HG03139 (cell line): Measurements from ENCODE around the gene LRRC36.

Experiments
- ATAC-seq: cut with Tn5 transposase; IDR thresholded peaks from one replicate; pipeline ENCODE4 v1.9.1; 2021; ENCODE audit not compliant: unreplicated experiment

Gene LRRC36

GRCh38 chr16:67326472-67327309 is at the start of gene LRRC36, which contains the start of gene KCTD19:
LRRC36 (plus strand) TSS chr16:67326815; CDS start chr16:67326863, 48 bp downstream.
KCTD19 (minus strand) TSS chr16:67326741; CDS start chr16:67326707, 34 bp downstream.
- no peak for ATAC-seq

GRCh38 chr16:67277294-67277998 is 49.2 kb upstream of the LRRC36 start:
- no peak for ATAC-seq

GRCh38 chr16:67277999-67278772 is 48.4 kb upstream of the LRRC36 start:
- no peak for ATAC-seq

GRCh38 chr16:67278773-67279295 is 47.8 kb upstream of the LRRC36 start:
- ATAC-seq, result peak; percentile 18

- ATAC-seq, result peak; percentile 59
Observed at GRCh38 chr16:67279296-67280089, 47.1 kb upstream of the LRRC36 start, which contains the start of gene PLEKHG4. PLEKHG4 (plus strand) TSS chr16:67279532; CDS start chr16:67280045, 513 bp downstream.

- ATAC-seq, result no peak
Observed at GRCh38 chr16:67280090-67281015, 46.3 kb upstream of the LRRC36 start.

GRCh38 chr16:67281536-67282446 is 44.8 kb upstream of the LRRC36 start:
- no peak for ATAC-seq

- ATAC-seq, result no peak
Observed at GRCh38 chr16:67282447-67282805, 44.2 kb upstream of the LRRC36 start.

- ATAC-seq, result no peak
Observed at GRCh38 chr16:67283039-67283825, 43.4 kb upstream of the LRRC36 start.

GRCh38 chr16:67283826-67284555 is 42.6 kb upstream of the LRRC36 start:
- no peak for ATAC-seq

GRCh38 chr16:67284699-67285646 is 41.6 kb upstream of the LRRC36 start:
- no peak for ATAC-seq

GRCh38 chr16:67286441-67287235 is 40.0 kb upstream of the LRRC36 start:
- ATAC-seq, result no peak

GRCh38 chr16:67287960-67288359 is 38.7 kb upstream of the LRRC36 start:
- ATAC-seq, result no peak

- ATAC-seq, result no peak
Observed at GRCh38 chr16:67291461-67291860, 35.2 kb upstream of the LRRC36 start.
